Mesothelial cell of epicardium (in vitro differentiated cells): ENCODE data around the gene RGS19. TPM values are rescaled to one million over a fixed set of nuclear protein-coding genes. Genes with fewer than 3 reads are reported as not detected.

Source experiments
- DNase-seq, 2 experiments: peaks; one replicate each; pipeline ENCODE4 v3.0.0; 2021; ENCODE audit warnings: low spot score in 2 of 2; ENCODE audit not compliant: unreplicated experiment in 2 of 2
- H3K27ac Mint-ChIP-seq: 2 replicates; pipeline ENCODE4 v1.8.0; 2021; ENCODE audit warnings: mixed read lengths
- H3K27me3 Mint-ChIP-seq: 2 replicates; pipeline ENCODE4 v1.8.0; 2021; ENCODE audit warnings: low read depth, mixed read lengths
- H3K36me3 Mint-ChIP-seq: 2 replicates; pipeline ENCODE4 v1.8.0; 2021; ENCODE audit warnings: mixed read lengths
- H3K4me1 Mint-ChIP-seq: 2 replicates; pipeline ENCODE4 v1.8.0; 2021; ENCODE audit warnings: mixed read lengths
- H3K4me3 Mint-ChIP-seq: 2 replicates; pipeline ENCODE4 v1.8.0; 2021; ENCODE audit warnings: mild to moderate bottlenecking, moderate library complexity, mixed read lengths
- H3K9me3 Mint-ChIP-seq: 2 replicates; pipeline ENCODE4 v1.8.0; 2021; ENCODE audit warnings: mixed read lengths
- CTCF ChIP-seq: fragments of 200-600 bp; sonication (generic); IDR thresholded peaks from one replicate; pipeline ENCODE4 v1.5.0; 2021; ENCODE audit warnings: antibody characterized with exemption; ENCODE audit not compliant: unreplicated experiment
- total RNA-seq: library from RNA; stranded (reverse); gene quantifications from 3 replicates; pipeline ENCODE4 v1.2.1, GENCODE V29; 2021

RGS19 gene
- total RNA-seq, 1 donor from 2014 or later, result 7.9 TPM

DNA sequence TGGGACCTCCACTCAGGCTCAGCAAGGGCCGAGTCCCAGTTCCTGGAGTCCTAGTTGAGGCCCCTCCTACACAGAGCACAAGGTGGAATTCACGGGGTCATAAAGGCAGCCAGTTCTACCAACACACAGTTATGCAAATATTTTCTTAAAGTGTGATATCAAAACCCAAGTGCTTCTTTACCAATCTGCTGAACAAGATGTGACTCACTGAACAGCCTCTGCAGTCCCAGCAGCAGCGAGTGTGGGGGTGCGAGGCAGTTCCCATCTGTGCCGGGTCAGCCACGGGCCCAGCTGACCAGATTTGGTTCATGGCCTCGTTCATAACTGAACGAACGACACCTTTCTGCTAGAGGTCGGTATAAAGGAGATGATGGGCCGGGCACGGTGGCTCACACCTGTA is 20.8 kb downstream of the RGS19 start:
- no peaks in the 10 kb centered on the region for H3K9me3 Mint-ChIP-seq
- no peak for TF ChIP-seq CTCF
- DNase-seq, result no peak
- peaks cover 25% of the 10 kb centered on the region for H3K4me1 Mint-ChIP-seq
- H3K36me3 Mint-ChIP-seq, result no peaks in the 10 kb centered on the region
- no peak overlapping the region for H3K4me3 Mint-ChIP-seq
- peaks cover 2% of the 10 kb centered on the region for H3K27me3 Mint-ChIP-seq
- no peak overlapping the region for H3K27ac Mint-ChIP-seq

- H3K9me3 Mint-ChIP-seq, result no peaks in the 10 kb centered on the region
- peaks cover 7% of the 10 kb centered on the region for H3K27me3 Mint-ChIP-seq
- DNase-seq, result peak; percentile 67 to 87
- peaks cover 30% of the 10 kb centered on the region for H3K4me1 Mint-ChIP-seq
- peak; percentile 74 for TF ChIP-seq CTCF
- no peak overlapping the region for H3K4me3 Mint-ChIP-seq
- no peak overlapping the region for H3K27ac Mint-ChIP-seq
- H3K36me3 Mint-ChIP-seq, result no peaks in the 10 kb centered on the region
Measured at GRCh38 chr20:64057628-64058498, 21.5 kb downstream of the RGS19 start.

- Mint-ChIP-seq H3K4me3 (no peak overlapping the region), H3K9me3 (no peaks in the 10 kb centered on the region), H3K27ac (no peak overlapping the region), H3K36me3 (no peaks in the 10 kb centered on the region), H3K4me1 (peaks cover 25% of the 10 kb centered on the region), H3K27me3 (peaks cover 11% of the 10 kb centered on the region)
- no peak for TF ChIP-seq CTCF
- DNase-seq, result no peak
Measured at GRCh38 chr20:64056889-64057627, 22.3 kb downstream of the RGS19 start.

DNA sequence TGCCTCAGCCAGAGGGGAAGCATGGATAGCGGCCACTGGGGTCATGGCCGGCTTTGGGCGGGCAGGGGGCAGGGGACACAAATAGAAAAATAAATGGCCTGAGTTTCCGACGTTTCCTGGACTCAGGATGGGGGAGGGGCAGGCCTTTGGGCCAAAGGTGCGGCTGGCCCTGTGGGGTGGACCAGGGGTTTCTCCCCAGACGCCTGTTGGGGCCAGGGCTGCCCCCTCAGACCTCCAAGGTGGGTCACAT is 22.8 kb downstream of the RGS19 start:
- no peak for DNase-seq
- Mint-ChIP-seq H3K27ac (no peak overlapping the region), H3K4me1 (peaks cover 23% of the 10 kb centered on the region), H3K36me3 (no peaks in the 10 kb centered on the region), H3K27me3 (peaks cover 16% of the 10 kb centered on the region), H3K9me3 (no peaks in the 10 kb centered on the region), H3K4me3 (no peak overlapping the region)
- no peak for TF ChIP-seq CTCF

GRCh38 chr20:64055893-64056638 is 23.3 kb downstream of the RGS19 start:
- H3K27me3 Mint-ChIP-seq, result peaks cover 21% of the 10 kb centered on the region

More at GRCh38 chr20:64055893-64056638, 23.3 kb downstream of the RGS19 start:
- Mint-ChIP-seq H3K36me3 (no peaks in the 10 kb centered on the region), H3K9me3 (no peaks in the 10 kb centered on the region), H3K27ac (no peak overlapping the region), H3K4me3 (no peak overlapping the region), H3K4me1 (peaks cover 23% of the 10 kb centered on the region)
- DNase-seq, result no peak
- no peak for TF ChIP-seq CTCF
